GM12864 (cell line): ENCODE data around the gene MIEN1.

Experiments
- DNase-seq: peaks from one replicate; pipeline ENCODE4 v3.0.0-alpha.2; 2011; ENCODE audit warnings: low read depth
- H3K4me3 ChIP-seq: 2 replicates; pipeline ENCODE4 v1.5.1; 2011; ENCODE audit warnings: mild to moderate bottlenecking, low read depth, low read length, control low read depth
- TF ChIP-seq, protein P1 (sequence below): IDR thresholded peaks from 2 replicates; pipeline ENCODE4 v1.5.1; 2011; ENCODE audit warnings: low read depth, mild to moderate bottlenecking, moderate library complexity, low read length, control low read depth, inconsistent platforms; ENCODE audit errors: missing control alignments

The MIEN1 gene

DNA sequence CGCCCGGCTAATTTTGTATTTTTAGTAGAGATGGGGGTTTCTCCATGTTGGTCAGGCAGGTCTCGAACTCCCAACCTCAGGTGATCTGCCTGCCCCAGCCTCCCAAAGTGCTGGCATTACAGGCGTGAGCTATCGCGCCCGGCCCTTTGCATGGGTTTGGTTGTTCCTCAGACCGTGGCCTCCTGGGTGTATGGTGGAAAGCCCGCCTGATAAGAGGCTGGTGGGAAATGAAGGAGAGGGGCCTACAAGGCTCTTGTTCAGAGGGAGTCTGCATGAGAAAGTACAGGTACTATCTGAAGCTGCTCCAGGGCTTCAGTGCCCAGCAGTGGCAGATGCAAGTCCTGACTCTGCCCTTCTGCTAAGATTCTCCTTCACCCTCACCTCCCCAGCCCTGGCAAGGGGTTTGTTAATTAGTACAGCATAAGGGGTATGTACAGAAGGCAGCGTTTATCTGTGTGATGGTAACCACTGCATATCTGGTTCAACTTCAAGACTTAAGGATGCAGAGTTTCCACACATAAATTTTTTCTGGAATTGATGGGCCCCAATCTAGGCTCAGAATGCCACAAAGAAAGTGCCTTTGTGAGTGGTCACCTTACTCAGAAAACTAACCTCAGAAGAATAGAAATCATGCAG, 31.6 kb upstream of the MIEN1 start:
- H3K4me3 ChIP-seq: no peak overlapping the region
- TF ChIP-seq, protein P1, sequence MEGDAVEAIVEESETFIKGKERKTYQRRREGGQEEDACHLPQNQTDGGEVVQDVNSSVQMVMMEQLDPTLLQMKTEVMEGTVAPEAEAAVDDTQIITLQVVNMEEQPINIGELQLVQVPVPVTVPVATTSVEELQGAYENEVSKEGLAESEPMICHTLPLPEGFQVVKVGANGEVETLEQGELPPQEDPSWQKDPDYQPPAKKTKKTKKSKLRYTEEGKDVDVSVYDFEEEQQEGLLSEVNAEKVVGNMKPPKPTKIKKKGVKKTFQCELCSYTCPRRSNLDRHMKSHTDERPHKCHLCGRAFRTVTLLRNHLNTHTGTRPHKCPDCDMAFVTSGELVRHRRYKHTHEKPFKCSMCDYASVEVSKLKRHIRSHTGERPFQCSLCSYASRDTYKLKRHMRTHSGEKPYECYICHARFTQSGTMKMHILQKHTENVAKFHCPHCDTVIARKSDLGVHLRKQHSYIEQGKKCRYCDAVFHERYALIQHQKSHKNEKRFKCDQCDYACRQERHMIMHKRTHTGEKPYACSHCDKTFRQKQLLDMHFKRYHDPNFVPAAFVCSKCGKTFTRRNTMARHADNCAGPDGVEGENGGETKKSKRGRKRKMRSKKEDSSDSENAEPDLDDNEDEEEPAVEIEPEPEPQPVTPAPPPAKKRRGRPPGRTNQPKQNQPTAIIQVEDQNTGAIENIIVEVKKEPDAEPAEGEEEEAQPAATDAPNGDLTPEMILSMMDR: no peak
- no peak for DNase-seq

DNA sequence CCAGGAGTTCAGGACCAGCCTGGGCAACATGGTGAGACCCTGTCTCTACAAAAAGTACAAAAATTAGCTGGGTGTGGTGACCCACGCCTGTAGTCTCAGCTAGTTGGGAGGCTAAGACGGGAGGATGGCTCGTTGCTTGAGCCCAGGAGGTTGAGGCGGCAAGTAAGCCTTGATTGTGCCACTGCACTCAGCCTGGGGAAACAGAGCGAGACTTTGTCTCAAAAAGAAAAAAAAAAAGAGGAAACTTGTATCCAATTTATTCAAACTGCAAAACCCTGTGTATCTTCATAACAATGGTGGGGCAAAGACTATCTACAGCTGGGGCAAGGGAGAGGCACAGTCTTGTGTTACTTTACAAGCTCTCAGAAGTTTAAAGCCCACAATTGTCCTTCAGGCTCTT, 28.9 kb upstream of the MIEN1 start:
- TF ChIP-seq, protein P1: no peak

DNA sequence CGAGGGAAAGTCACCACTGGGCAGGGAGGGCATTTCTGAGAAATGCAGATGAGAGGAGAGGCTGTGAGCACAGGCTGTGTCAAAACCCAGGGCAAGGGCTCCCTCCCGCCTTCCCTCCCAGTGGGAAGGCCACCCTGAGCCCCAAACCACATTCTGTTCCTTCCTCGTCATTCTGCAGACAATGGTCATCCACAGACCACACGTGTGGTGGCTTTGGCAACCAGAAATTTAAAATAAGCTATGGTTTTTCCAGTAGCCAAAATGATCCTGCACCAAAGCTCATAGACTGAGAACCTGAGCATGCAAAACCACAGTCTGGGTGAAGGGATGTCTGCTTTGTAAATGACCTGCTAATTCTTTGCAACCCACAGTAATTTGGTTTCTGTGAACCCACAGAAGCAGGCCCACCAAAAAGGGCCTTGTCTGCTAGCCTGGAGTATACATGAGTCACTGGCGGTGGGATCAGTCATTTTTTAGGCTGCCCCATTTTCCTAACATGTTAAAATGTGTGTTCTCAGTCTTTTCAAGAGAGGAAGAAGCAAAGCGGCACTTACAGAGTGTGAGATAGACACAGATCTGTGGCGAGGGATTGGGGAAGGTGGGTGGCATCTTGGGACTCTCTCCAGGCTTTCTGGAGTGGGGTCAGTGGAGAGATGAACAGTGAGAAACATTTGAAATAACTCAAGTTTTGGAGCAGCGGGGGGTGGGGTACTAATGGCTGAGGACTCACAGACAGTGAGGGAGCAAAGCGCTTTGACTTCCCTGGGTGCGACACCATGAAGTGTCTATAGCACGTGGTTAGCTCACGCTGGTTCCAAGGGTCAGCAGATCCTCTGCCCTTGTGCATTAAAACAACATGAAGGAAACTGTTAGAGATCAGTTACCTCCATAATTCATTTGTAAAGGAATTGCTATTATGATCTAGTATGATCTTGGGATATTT, 27.9 kb upstream of the MIEN1 start:
- no peak overlapping the region for H3K4me3 ChIP-seq
- TF ChIP-seq, protein P1: no peak
- DNase-seq: peak; percentile 80

More for the DNA sequence above, 28.9 kb upstream of the MIEN1 start:
- DNase-seq: no peak
- H3K4me3 ChIP-seq: no peak overlapping the region

DNA sequence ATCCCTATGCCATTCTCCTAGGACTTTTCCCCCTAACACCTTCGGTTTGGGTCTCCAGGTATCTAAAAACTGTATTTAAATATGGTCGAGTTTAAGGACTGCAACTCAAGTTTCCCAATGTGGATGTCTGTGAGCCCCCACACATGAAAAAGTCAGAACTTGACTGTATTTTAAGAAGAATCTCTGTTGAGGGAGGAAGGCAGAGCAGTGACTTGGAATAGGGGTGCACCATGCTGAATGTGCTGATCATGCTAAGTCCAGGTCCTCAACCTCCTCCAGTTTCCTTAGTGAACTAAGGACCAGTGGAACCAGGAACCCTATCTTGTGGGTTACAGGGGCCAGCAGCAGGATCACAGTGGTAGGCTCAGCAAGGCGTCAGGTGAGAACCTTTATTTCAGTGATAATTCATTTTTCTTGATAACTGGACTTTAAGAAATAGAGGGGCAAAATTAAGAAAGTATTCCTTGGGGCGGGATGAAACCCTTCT, 26.9 kb upstream of the MIEN1 start:
- TF ChIP-seq, protein P1: no peak
- DNase-seq: no peak
- H3K4me3 ChIP-seq: no peak overlapping the region

DNA sequence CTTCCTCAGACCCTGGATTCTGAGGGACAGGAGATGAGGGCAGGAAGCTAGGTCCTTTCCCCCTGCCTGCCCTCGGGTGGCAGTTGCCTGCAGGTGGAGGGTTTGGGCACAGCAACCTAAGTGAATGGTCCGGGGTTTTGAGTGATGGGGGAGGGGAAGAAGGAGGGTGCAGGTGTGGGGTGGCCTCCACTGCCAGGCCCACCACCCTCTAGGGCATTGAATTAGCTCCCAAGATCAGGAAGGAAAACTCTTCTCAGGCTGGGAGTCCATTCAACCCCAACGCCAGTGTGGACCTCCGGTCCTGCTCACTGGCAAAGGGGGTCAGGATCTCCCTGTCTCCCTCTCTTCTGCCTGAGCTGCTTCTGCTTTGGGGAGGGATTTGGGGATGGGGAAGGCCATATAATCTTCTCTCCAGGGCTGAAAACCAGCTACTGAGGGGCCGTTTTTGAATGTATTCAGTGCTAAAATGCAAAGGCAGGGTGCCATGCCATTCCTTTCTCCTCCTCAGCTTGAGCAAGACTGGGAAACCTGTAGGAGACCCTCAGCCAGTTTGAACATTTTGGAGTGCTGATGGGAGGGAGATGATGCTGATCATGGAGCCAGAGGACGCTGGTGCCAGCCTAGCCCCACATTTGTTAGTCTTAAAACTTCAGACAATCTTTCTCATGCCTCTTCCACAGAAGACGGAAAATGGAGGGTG, 26.2 kb upstream of the MIEN1 start:
- peak overlapping the region; percentile 6; the same call in 1 of the 2 replicates for H3K4me3 ChIP-seq
- DNase-seq: no peak
- TF ChIP-seq, protein P1: no peak

DNA sequence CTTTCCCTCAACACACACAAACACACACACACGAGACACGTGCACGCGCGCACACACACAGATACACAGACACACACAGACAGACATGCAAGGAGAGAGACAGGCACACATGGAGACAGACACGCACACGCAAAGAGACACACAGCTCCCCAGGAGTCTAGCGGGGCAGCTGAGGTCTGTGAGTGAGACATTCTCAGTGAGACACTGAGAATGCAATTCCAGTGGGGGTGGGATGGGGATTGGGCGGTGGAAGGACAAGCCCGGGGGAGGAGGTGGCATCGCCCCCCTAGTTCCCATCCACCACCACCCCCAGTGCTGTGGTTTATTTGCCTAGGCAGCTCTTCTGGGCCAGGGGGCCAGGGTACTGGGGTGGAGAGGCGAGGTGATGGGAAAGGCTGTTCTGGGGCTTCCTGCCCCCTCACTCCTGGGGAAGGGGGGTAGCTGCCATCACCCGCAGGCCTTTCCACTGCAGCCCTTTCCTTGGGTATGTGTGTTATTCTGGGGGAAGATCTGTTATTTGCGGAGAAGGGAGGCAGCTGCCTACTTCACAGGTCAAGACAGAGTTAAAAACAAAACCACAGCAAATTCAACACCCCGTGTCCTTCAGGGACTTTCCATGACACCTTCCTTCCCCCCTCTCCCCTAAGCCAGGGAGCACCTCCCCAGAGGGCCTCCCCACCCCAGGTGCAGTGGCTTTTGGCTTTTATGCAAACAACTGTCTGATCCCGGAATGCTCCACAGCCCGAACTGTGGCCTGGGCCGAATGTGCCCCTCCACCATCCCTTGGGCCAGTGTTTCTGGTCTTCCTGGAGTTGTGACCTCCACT, 25.4 kb upstream of the MIEN1 start:
- peak; percentile 81 for DNase-seq
- TF ChIP-seq, protein P1: no peak
- H3K4me3 ChIP-seq: peak overlapping the region; percentile 58
